Posterior vena cava (tissue), 2 donors: ENCODE results near the gene AFM. TPM values are rescaled to one million over a fixed set of nuclear protein-coding genes. Genes with fewer than 3 reads are reported as not detected.

Experiments
- DNase-seq: peaks from one replicate; pipeline ENCODE4 v3.0.0-alpha.2; 2020; ENCODE audit warnings: low spot score
- intact Hi-C, 2 donors: fragments of 100-400 bp; cut with DNase I; formaldehyde crosslinking; loops; one replicate each; pipeline versions ENCODE4 v1.14.1 to v1.14.2; 2022 to 2023
- long read RNA-seq, 2 donors: library from polyadenylated mRNA; unstranded; transcript quantifications; one replicate each; pipeline ENCODE4 v2.0.0, GENCODE V29; 2020 to 2021
- total RNA-seq, 2 donors: library from RNA; stranded (reverse); fragmentation: NEBNext Ultra II Directional; extraction: Animal tissue kit (Norgen Biotek cat#: 25700); gene quantifications; one replicate each; pipeline ENCODE4 v1.2.1, GENCODE V29; 2021
- donor health status: DM: yes; HTN: yes; CAD: no.
- donor health status: DM: yes; HTN: yes; CAD: no.

The AFM gene, protein sequence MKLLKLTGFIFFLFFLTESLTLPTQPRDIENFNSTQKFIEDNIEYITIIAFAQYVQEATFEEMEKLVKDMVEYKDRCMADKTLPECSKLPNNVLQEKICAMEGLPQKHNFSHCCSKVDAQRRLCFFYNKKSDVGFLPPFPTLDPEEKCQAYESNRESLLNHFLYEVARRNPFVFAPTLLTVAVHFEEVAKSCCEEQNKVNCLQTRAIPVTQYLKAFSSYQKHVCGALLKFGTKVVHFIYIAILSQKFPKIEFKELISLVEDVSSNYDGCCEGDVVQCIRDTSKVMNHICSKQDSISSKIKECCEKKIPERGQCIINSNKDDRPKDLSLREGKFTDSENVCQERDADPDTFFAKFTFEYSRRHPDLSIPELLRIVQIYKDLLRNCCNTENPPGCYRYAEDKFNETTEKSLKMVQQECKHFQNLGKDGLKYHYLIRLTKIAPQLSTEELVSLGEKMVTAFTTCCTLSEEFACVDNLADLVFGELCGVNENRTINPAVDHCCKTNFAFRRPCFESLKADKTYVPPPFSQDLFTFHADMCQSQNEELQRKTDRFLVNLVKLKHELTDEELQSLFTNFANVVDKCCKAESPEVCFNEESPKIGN
- not detected for total RNA-seq
- long read RNA-seq, donor 1, result 0 reads
- long read RNA-seq, donor 2, result 0 reads

GRCh38 chr4:73481358-73481757, at the start of gene AFM:
Gene AFM, plus strand, starts transcription at chr4:73481745. Its CDS starts 31 bp downstream, at chr4:73481776.
- no peak for DNase-seq
- intact Hi-C loops, result no loop called here

- intact Hi-C loops, result no loop called here
- DNase-seq, result no peak
Measured at GRCh38 chr4:73431813-73432168, 49.8 kb upstream of the AFM start.

- intact Hi-C loops, result no loop called here
- DNase-seq, result no peak
Measured at GRCh38 chr4:73432169-73433000, 49.2 kb upstream of the AFM start.

DNA sequence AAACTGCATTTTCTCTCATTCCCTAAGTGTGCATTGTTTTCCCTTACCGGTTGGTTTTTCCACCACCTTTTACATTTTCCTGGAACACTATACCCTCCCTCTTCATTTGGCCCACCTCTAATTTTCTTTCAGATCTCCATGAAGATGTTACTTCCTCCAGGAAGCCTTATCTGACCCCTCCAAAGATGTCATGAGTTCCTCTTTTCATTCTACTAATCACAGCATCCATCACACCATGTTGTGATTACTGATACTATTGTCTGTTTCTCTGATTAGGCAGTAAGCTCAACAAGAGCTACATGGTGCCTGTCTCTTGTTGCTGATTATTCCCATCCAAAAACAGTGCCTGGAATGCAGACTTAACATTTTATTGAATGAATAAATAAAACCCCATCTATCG, 48.4 kb upstream of the AFM start:
- no peak for DNase-seq
- intact Hi-C loops, result no loop called here

- intact Hi-C loops, result no loop called here
- no peak for DNase-seq
Measured at GRCh38 chr4:73434311-73434710, 47.2 kb upstream of the AFM start.

GRCh38 chr4:73435984-73436383, 45.6 kb upstream of the AFM start, which contains the start of gene AFP:
Gene AFP, plus strand, starts transcription at chr4:73436221. Its CDS starts 42 bp downstream, at chr4:73436263.
- intact Hi-C loops, result no loop called here
- DNase-seq, result no peak

DNA sequence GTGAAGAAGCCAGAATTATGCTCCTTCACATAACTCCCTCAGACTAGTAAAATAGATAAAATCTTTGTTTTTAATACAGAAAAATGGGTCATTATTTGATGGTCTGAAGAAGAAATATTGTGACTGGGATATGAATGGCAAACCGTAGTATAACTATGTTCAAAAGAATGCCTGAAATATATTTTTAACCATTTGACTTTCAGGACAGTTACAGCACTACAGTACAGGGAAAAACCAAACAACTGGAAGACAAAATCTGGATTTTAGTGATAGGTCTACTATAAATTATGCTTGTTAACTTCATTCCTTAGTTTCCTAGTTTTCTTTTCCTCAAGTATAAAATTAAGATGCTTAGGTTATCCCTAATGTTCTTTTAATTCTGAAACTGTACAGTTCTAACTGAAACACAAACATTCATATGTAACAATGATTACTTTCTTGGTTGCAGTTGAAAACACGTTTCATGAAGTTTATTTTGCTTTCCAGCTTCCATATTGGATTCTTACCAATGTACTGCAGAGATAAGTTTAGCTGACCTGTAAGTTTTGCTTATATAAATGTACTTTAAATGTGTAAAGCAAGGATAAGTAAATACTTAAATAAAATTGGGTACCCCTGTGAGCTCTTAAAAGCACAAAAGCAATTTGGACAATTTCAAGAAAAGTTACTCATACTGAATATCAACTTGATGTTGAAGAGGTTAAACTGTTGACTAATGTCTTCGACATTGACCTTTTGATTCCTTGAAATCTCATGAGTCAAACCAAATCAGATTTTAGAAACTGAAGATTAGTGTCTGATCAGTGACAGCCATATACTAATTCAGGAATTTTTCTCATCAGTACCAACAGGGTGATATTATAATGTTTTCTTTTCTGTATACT, 44.6 kb upstream of the AFM start:
- intact Hi-C loops, result no loop called here
- DNase-seq, result no peak

DNA sequence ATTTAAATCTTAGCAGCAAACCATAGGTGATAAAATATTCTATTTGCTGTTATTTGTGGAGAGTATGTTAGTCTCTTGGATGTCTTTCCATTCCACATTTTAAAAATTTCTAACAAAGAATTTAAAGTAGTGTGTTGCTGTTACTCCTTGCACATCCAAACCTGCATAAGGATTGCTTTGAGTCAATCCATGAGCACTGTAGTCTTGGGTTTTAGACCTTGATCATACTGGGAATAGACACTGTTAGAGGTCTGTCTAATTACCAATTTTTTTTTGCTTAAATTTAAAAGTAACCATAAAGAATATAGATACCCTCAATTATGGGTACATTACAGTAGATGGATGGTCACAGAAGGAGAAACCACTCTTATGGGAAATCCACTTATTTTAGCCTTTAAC, 44.0 kb upstream of the AFM start:
- intact Hi-C loops, result no loop called here
- DNase-seq, result no peak

DNA sequence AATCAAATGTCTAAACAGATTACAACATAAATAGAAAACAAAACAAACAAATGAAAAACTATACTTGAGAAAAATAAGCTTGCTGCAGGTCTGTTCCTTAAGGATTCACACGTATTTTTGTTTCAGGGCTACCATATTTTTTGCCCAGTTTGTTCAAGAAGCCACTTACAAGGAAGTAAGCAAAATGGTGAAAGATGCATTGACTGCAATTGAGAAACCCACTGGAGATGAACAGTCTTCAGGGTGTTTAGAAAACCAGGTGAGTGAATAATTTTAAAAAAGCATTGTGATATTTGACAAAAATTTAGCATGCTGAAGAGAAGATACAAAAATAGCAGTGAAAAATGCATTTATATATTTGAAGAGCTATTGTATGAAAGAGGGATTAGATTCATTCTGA, 43.5 kb upstream of the AFM start:
- intact Hi-C loops, result no loop called here

GRCh38 chr4:73438582-73439215, 42.8 kb upstream of the AFM start:
- intact Hi-C loops, result no loop called here
- DNase-seq, result no peak

More for the DNA sequence above, 43.5 kb upstream of the AFM start:
- no peak for DNase-seq

DNA sequence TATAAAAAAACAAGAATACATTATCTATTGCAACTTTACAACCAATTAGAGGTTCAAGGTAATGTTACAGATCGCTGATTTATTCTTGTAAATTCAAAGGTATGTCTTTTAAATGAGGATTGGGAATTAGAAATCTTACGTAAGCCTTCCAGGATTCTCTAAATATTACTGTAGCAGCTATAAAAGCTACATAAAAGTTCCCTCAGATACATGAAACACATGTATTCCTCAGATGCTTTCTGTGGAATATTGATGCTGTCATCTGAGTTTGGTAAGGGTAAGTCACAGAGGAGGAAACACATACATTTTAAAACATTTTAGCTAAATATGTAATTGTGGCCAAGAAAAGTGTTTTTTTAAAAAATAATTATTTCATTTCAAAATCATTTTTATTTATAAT, 42.1 kb upstream of the AFM start:
- no peak for DNase-seq
- intact Hi-C loops, result no loop called here

- DNase-seq, result no peak
- intact Hi-C loops, result no loop called here
Measured at GRCh38 chr4:73439991-73440390, 41.6 kb upstream of the AFM start.

GRCh38 chr4:73440653-73441052, 40.9 kb upstream of the AFM start:
- intact Hi-C loops, result no loop called here
- no peak for DNase-seq

- no peak for DNase-seq
- intact Hi-C loops, result no loop called here
Measured at GRCh38 chr4:73442275-73442674, 39.3 kb upstream of the AFM start.

DNA sequence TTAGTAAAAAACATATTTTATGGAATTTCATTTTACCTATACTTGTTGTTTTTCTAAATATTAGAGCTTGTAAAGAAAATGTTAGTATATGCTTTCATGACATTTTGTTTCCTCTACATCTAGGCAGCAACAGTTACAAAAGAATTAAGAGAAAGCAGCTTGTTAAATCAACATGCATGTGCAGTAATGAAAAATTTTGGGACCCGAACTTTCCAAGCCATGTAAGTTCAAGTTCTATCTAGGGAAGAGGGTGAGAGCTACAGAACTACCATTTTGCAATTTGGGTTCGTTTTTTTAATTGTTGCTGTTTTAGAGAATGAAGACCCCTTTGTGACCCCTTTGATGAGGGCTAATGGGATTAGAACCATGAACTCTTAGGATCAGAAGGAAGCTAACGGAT, 38.3 kb upstream of the AFM start:
- DNase-seq, result no peak
- intact Hi-C loops, result no loop called here

DNA sequence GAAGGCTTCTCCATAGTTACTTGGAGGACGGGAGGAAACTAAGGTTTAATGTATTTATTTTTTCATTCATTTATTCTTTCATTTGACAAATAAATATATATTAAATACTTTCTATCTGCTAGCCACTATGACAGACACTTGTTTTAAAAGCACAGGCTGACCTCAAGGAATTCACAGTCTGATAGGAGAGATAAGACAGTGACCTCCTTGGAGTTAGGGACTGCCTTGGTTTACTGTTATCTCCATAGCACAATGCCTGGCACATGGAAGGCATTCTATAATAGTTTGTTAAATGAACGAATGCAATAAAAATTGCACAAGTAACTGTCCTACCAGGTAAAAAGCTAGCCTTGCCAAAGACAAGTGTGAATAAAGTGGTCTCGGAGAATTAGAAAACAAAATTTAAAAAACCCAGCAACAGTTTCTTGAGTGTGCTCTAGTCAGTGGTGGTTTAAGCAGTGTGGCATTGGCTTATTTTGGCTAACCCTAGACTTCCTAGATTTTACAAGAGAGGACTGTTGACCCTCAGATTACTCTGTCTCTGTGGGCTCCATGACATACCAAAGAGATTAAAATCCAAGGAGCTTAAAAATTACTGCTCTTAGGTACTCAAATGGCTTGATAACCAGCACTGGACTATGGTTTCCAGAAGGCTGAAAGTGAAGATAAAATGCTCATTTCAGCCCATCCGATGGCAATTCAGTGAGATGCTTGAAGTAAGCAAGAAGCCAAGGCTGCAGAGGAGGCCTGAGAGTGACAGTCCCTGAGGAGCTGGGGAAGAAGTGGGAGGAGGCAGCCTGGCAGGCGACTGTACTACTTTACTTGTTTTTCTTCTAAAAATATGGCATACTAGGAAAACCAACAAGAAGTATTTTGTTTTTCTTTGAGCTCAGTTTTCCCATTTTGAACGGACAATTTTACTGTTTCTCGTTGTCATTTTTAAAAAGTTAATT, 35.9 kb upstream of the AFM start:
- DNase-seq, result no peak
- intact Hi-C loops, result no loop called here

- intact Hi-C loops, result no loop called here
- no peak for DNase-seq
Measured at GRCh38 chr4:73446336-73446938, 35.1 kb upstream of the AFM start.
